ENCODE data around the gene KAT2B. TPM values are rescaled to one million over a fixed set of nuclear protein-coding genes. Genes with fewer than 3 reads are reported as not detected.

Gene KAT2B
- total and polyA plus RNA-seq, 4 donors: 7.5 to 58.5 (median 16.3) TPM

- Histone ChIP-seq H3K9ac (ENCODE audit: low read depth in 1 of 2, low read length in 2 of 2) (peak overlapping the region in 1 of 2 donors; percentile 53), H3K4me1 (ENCODE audit: control insufficient read depth in 4 of 4, insufficient read depth in 4 of 4, low read length in 3 of 4) (peaks cover 6 to 50% (median 40%) of the 10 kb centered on the region in 4 donors), H3K9me3 (ENCODE audit: control insufficient read depth in 4 of 4, low read length in 3 of 4) (no peaks in the 10 kb centered on the region), H3K4me3 (ENCODE audit: low read depth in 1 of 3, low read length in 3 of 3) (peak overlapping the region in 2 of 3 donors; percentile 7 to 27), H3K27me3 (ENCODE audit: control insufficient read depth in 4 of 4, insufficient read depth in 4 of 4, low read length in 3 of 4) (no peaks in the 10 kb centered on the region), H3K36me3 (ENCODE audit: control insufficient read depth in 4 of 4, insufficient read depth in 3 of 4, low read depth in 1 of 4, low read length in 3 of 4) (no peaks in the 10 kb centered on the region), H3K27ac (ENCODE audit: low read depth in 1 of 2, low read length in 2 of 2) (peak overlapping the region; percentile 55 to 85)
- TF ChIP-seq ZBTB33 (IDR thresholded peaks at IDR 0.05) (no peak), GABPA (IDR thresholded peaks at IDR 0.05 in 1 of 2, conservative IDR thresholded peaks at IDR 0.05 in 1 of 2) (no peak), JUND (IDR thresholded peaks at IDR 0.05) (peak in 1 of 2 donors; percentile 37), HNF4A (conservative IDR thresholded peaks at IDR 0.05) (peak; percentile 69 to 79), RAD21 (IDR thresholded peaks at IDR 0.05) (peak; percentile 18 to 51), RXRA (IDR thresholded peaks at IDR 0.05) (peak; percentile 87 to 89), REST (IDR thresholded peaks at IDR 0.05) (no peak), YY1 (IDR thresholded peaks at IDR 0.05) (no peak), SP1 (IDR thresholded peaks at IDR 0.05) (peak; percentile 36), TAF1 (conservative IDR thresholded peaks at IDR 0.05) (no peak), HNF4G (IDR thresholded peaks at IDR 0.05) (peak; percentile 18), EGR1 (IDR thresholded peaks at IDR 0.05; ENCODE audit: low read depth in 2 of 2) (peak in 1 of 2 donors; percentile 24), MAX (IDR thresholded peaks at IDR 0.05) (no peak), ATF3 (IDR thresholded peaks at IDR 0.05) (no peak), FOXA1 (IDR thresholded peaks at IDR 0.05) (no peak), NR2F2 (IDR thresholded peaks at IDR 0.05) (peak; percentile 75), CTCF (IDR thresholded peaks at IDR 0.05; ENCODE audit: low read depth, low read length, missing input control) (no peak), FOXA2 (IDR thresholded peaks at IDR 0.05) (no peak)
- peak; percentile 65 for DNase-seq (ENCODE audit: low spot score)
- WGBS: 17% methylated on average over 4 of the region's 4 CpGs
These were observed 3.1 kb downstream of the KAT2B start for GRCh38 chr3:20043396-20043795.
